ENCODE data around the gene COL23A1.

COL23A1 gene

GRCh38 chr5:178551468-178551867 is 38.7 kb downstream of the COL23A1 start:
- no peak for DNase-seq

- no peak for DNase-seq
Observed at GRCh38 chr5:178551059-178551458, 39.1 kb downstream of the COL23A1 start.

- DNase-seq: no peak
Observed at GRCh38 chr5:178548746-178549145, 41.4 kb downstream of the COL23A1 start.

- no peak for DNase-seq
Observed at GRCh38 chr5:178547753-178548415, 42.3 kb downstream of the COL23A1 start.

GRCh38 chr5:178547052-178547666 is 43.0 kb downstream of the COL23A1 start:
- DNase-seq: no peak

GRCh38 chr5:178546675-178547033 is 43.5 kb downstream of the COL23A1 start:
- DNase-seq: no peak

GRCh38 chr5:178545941-178546674 is 44.1 kb downstream of the COL23A1 start:
- DNase-seq: no peak

GRCh38 chr5:178545176-178545575 is 45.0 kb downstream of the COL23A1 start:
- no peak for DNase-seq

GRCh38 chr5:178544166-178544834 is 45.9 kb downstream of the COL23A1 start:
- no peak for DNase-seq

GRCh38 chr5:178542455-178542854 is 47.7 kb downstream of the COL23A1 start:
- DNase-seq: no peak

GRCh38 chr5:178540526-178540925 is 49.7 kb downstream of the COL23A1 start:
- no peak for DNase-seq

GRCh38 chr5:178538741-178539229 is 51.4 kb downstream of the COL23A1 start:
- no peak for DNase-seq

- no peak for DNase-seq
Observed at GRCh38 chr5:178537467-178538371, 52.5 kb downstream of the COL23A1 start.

GRCh38 chr5:178536541-178537466 is 53.4 kb downstream of the COL23A1 start:
- DNase-seq: no peak

GRCh38 chr5:178535299-178536175 is 54.7 kb downstream of the COL23A1 start:
- DNase-seq: no peak

- no peak for DNase-seq
Observed at GRCh38 chr5:178533136-178533535, 57.1 kb downstream of the COL23A1 start.

GRCh38 chr5:178532666-178533065 is 57.5 kb downstream of the COL23A1 start:
- DNase-seq: no peak

- no peak for DNase-seq
Observed at GRCh38 chr5:178532236-178532635, 58.0 kb downstream of the COL23A1 start.

GRCh38 chr5:178531786-178532185 is 58.4 kb downstream of the COL23A1 start:
- no peak for DNase-seq

GRCh38 chr5:178530526-178530925 is 59.7 kb downstream of the COL23A1 start:
- no peak for DNase-seq
